OCI-LY7 (cell line): Measurements from ENCODE around the gene POSTN. TPM values are rescaled to one million over a fixed set of nuclear protein-coding genes. Genes with fewer than 3 reads are reported as not detected.

ENCODE experiments used
- BruUV-seq: library from RNA; stranded (reverse); fragments of 400-500 nt; replicated peaks from 2 replicates; lab custom pipeline; 2021; lab: Mats Ljungman, UMichigan
- CTCF ChIA-PET: fragments of 300-600 bp; sonication (Branson Sonifier 250); formaldehyde crosslinking; loops from one replicate; lab custom pipeline; 2022; ENCODE audit warnings: antibody characterized with exemption; ENCODE audit not compliant: unreplicated experiment; lab: Charles Lee
- POLR2A ChIA-PET: fragments of 300-600 bp; sonication (Branson Sonifier 250); formaldehyde crosslinking; loops from one replicate; lab custom pipeline; 2022; ENCODE audit warnings: antibody characterized with exemption; lab: Charles Lee
- DNase-seq: peaks from one replicate; pipeline ENCODE4 v3.0.0-alpha.2; 2015; ENCODE audit warnings: low spot score
- H2AFZ ChIP-seq: fragments of 200-600 bp; sonication (generic), shearing (Covaris generic); 2 replicates; pipeline ENCODE4 v1.6.1; 2014; ENCODE audit warnings: mild to moderate bottlenecking, antibody characterized with exemption, low read length, moderate library complexity
- H3K27ac ChIP-seq: fragments of 200-600 bp; sonication (generic); 2 replicates; pipeline ENCODE4 v1.5.1; 2014; ENCODE audit warnings: mixed run types, low read depth, mild to moderate bottlenecking, moderate library complexity, low read length, inconsistent platforms; ENCODE audit not compliant: poor library complexity, severe bottlenecking
- H3K36me3 ChIP-seq: fragments of 200-600 bp; sonication (generic); 2 replicates; pipeline ENCODE4 v1.6.1; 2014; ENCODE audit warnings: mild to moderate bottlenecking, antibody characterized with exemption, low read length, moderate library complexity, mixed read lengths; ENCODE audit not compliant: insufficient read depth
- H3K4me1 ChIP-seq: fragments of 200-600 bp; sonication (generic); 2 replicates; pipeline ENCODE4 v1.5.1; 2014; ENCODE audit warnings: mild to moderate bottlenecking, low read length; ENCODE audit not compliant: insufficient read depth, poor library complexity, severe bottlenecking
- H3K4me2 ChIP-seq: fragments of 200-600 bp; sonication (generic); 2 replicates; pipeline ENCODE4 v1.6.1; 2014; ENCODE audit warnings: mild to moderate bottlenecking, low read length
- H3K4me3 ChIP-seq: fragments of 200-600 bp; sonication (generic); 2 replicates; pipeline ENCODE4 v1.5.1; 2014; ENCODE audit warnings: mild to moderate bottlenecking, low read depth, low read length; ENCODE audit not compliant: poor library complexity, severe bottlenecking
- H3K79me2 ChIP-seq: fragments of 200-600 bp; sonication (generic); 2 replicates; pipeline ENCODE4 v1.6.1; 2016; ENCODE audit warnings: low read depth, mild to moderate bottlenecking, low read length, moderate library complexity, mixed read lengths; ENCODE audit not compliant: insufficient read depth
- H3K9me2 ChIP-seq: fragments of 200-600 bp; sonication (generic); 2 replicates; pipeline ENCODE4 v1.6.1; 2016; ENCODE audit warnings: mild to moderate bottlenecking, low read length, mixed read lengths; ENCODE audit not compliant: insufficient read depth
- H3K9me3 ChIP-seq: fragments of 200-600 bp; sonication (generic); 2 replicates; pipeline ENCODE4 v1.6.1; 2014; ENCODE audit warnings: mild to moderate bottlenecking, mixed run types, low read length, mixed read lengths
- H4K20me1 ChIP-seq: fragments of 200-600 bp; sonication (generic); 2 replicates; pipeline ENCODE4 v1.6.1; 2014; ENCODE audit warnings: mild to moderate bottlenecking, antibody characterized with exemption, low read length, moderate library complexity, mixed read lengths; ENCODE audit not compliant: insufficient read depth
- CTCF ChIP-seq: fragments of 200-600 bp; sonication (generic); conservative IDR thresholded peaks from 2 replicates; pipeline ENCODE4 v1.5.1; 2014; ENCODE audit warnings: mild to moderate bottlenecking, antibody characterized with exemption, low read length, moderate library complexity, mixed read lengths
- EZH2phosphoT487 ChIP-seq: fragments of 200-600 bp; sonication (generic); IDR thresholded peaks from 2 replicates; pipeline ENCODE4 v1.6.1; 2018; ENCODE audit warnings: low read depth, borderline replicate concordance, mild to moderate bottlenecking, mixed run types, antibody characterized with exemption, low read length, moderate library complexity, mixed read lengths
- intact Hi-C: fragments of 100-400 bp; cut with micrococcal nuclease; formaldehyde crosslinking; loops from one replicate; pipeline ENCODE4 v1.10.0; 2022; ENCODE audit not compliant: unreplicated experiment
- total RNA-seq, 2 experiments: library from RNA; depleted of rRNA in 1 of 2; stranded (reverse); fragments of >200 nt in 1 of 2; shearing (Covaris generic) in 1 of 2; gene quantifications; 2 replicates each; pipeline ENCODE4 v1.2.3, GENCODE V29; 2014 to 2022

POSTN gene
- total RNA-seq, 2 experiments from 2014 or later, result not detected

DNA sequence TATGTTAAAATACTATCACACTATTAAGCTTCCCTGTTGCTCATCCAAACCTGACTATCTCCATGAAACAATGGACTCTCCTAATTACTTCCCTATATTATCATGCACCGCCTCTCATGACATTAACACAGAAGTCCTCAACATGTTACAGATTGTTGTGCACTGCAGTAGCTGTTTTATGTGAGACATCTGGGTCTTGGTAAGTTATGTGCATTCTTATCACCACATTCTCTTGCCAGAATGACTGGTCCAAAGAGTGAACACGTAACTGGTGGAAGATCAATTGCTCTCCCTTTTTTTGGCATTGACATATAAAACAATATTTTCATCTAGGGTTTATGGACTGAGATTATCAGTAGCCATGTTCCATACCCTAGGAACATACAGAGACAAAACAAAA lies 59.4 kb downstream of the POSTN start:
- no peaks in the 10 kb centered on the region for H3K4me1 ChIP-seq
- no peak overlapping the region for H3K4me2 ChIP-seq
- H4K20me1 ChIP-seq, result no peaks in the 10 kb centered on the region
- H3K27ac ChIP-seq, result no peak overlapping the region
- H3K9me2 ChIP-seq, result no peaks in the 10 kb centered on the region
- CTCF ChIA-PET, result no interaction called here
- intact Hi-C loops, result no loop called here
- no peaks in the 10 kb centered on the region for H3K36me3 ChIP-seq
- no peak for DNase-seq
- H3K4me3 ChIP-seq, result no peak overlapping the region
- H2AFZ ChIP-seq, result no peak overlapping the region
- H3K79me2 ChIP-seq, result no peaks in the 10 kb centered on the region
- no peaks in the 10 kb centered on the region for H3K9me3 ChIP-seq
- no TSS peak for BruUV-seq
- TF ChIP-seq EZH2phosphoT487, result no peak
- TF ChIP-seq CTCF, result no peak
- POLR2A ChIA-PET, result no interaction called here

DNA sequence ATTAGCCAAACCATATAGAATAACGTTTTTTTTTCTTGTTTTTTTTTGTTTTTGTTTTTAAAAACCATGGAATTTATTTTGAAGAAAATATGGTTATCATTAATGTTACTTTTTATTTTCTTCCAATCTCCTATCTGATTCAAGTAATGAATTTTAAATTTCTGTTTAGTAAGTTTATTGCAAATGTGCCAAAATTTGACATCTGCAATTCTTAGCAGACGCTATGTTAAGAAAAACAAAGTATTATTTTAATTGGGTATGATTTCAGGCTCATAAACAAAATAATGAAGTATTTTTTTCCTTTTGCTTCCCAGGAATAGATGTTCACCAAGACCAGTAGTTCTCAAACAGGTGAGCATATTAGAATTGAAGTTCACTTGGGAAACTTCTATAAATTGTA lies 63.1 kb downstream of the POSTN start:
- no peak overlapping the region for H2AFZ ChIP-seq
- BruUV-seq, result no TSS peak
- H3K4me3 ChIP-seq, result no peak overlapping the region
- H3K9me2 ChIP-seq, result no peaks in the 10 kb centered on the region
- intact Hi-C loops, result no loop called here
- no peak overlapping the region for H3K27ac ChIP-seq
- CTCF ChIA-PET, result no interaction called here
- H4K20me1 ChIP-seq, result no peaks in the 10 kb centered on the region
- H3K9me3 ChIP-seq, result no peaks in the 10 kb centered on the region
- H3K4me2 ChIP-seq, result no peak overlapping the region
- no peaks in the 10 kb centered on the region for H3K79me2 ChIP-seq
- no peak for TF ChIP-seq EZH2phosphoT487
- TF ChIP-seq CTCF, result no peak
- POLR2A ChIA-PET, result interaction anchor here (0.8 kb wide), 1 partner anchor 17 kb away, joined by 3 read pairs; no protein-coding TSS in a partner anchor
- H3K4me1 ChIP-seq, result no peaks in the 10 kb centered on the region
- no peak for DNase-seq
- no peaks in the 10 kb centered on the region for H3K36me3 ChIP-seq

- BruUV-seq, result no TSS peak
- POLR2A ChIA-PET, result no interaction called here
Observed at GRCh38 chr13:37534676-37535075, 63.9 kb downstream of the POSTN start.

More at GRCh38 chr13:37534676-37535075, 63.9 kb downstream of the POSTN start:
- Histone ChIP-seq H2AFZ (no peak overlapping the region), H3K79me2 (no peaks in the 10 kb centered on the region), H3K9me2 (no peaks in the 10 kb centered on the region), H3K27ac (no peak overlapping the region), H4K20me1 (no peaks in the 10 kb centered on the region), H3K4me1 (no peaks in the 10 kb centered on the region), H3K9me3 (no peaks in the 10 kb centered on the region), H3K4me3 (no peak overlapping the region), H3K4me2 (no peak overlapping the region), H3K36me3 (no peaks in the 10 kb centered on the region)
- CTCF ChIA-PET, result no interaction called here
- intact Hi-C loops, result no loop called here
- no peak for DNase-seq
- TF ChIP-seq CTCF, result no peak
- TF ChIP-seq EZH2phosphoT487, result no peak
